GM19467 (cell line): ENCODE data around the gene BATF.
"Not testable (repeated sequence)": the region's sequence is repeated elsewhere in the genome, so short reads cannot be mapped to it uniquely, and the experiment has no call there.

ENCODE experiments used
- ATAC-seq: cut with Tn5 transposase; IDR thresholded peaks from one replicate; pipeline ENCODE4 v1.9.1; 2021; ENCODE audit warnings: mild to moderate bottlenecking, moderate library complexity; ENCODE audit not compliant: unreplicated experiment

Gene BATF

GRCh38 chr14:75522224-75522982 is at the start of gene BATF:
TSS of gene BATF (plus strand) at chr14:75522469. CDS start at chr14:75522683, 214 bp downstream.
- peak; percentile 54 for ATAC-seq

- not testable (repeated sequence) for ATAC-seq
Measured at GRCh38 chr14:75474127-75474526, 48.1 kb upstream of the BATF start.

GRCh38 chr14:75476274-75476995 is 45.8 kb upstream of the BATF start:
- no peak for ATAC-seq

GRCh38 chr14:75477881-75478280 is 44.4 kb upstream of the BATF start:
- no peak for ATAC-seq

GRCh38 chr14:75479770-75480600 is 42.3 kb upstream of the BATF start:
- ATAC-seq: peak; percentile 74

GRCh38 chr14:75482366-75482765 is 39.9 kb upstream of the BATF start:
- ATAC-seq: no peak

- ATAC-seq: no peak
Measured at GRCh38 chr14:75484711-75485429, 37.4 kb upstream of the BATF start.

GRCh38 chr14:75486318-75486717 is 36.0 kb upstream of the BATF start:
- ATAC-seq: no peak

GRCh38 chr14:75487155-75487671 is 35.1 kb upstream of the BATF start:
- ATAC-seq: peak; percentile 62

- no peak for ATAC-seq
Measured at GRCh38 chr14:75489480-75489837, 32.8 kb upstream of the BATF start.

- ATAC-seq: no peak
Measured at GRCh38 chr14:75491376-75491978, 30.8 kb upstream of the BATF start.

GRCh38 chr14:75492832-75493591 is 29.3 kb upstream of the BATF start:
- no peak for ATAC-seq

GRCh38 chr14:75493592-75494087 is 28.6 kb upstream of the BATF start:
- ATAC-seq: no peak

- ATAC-seq: no peak
Measured at GRCh38 chr14:75494896-75495295, 27.4 kb upstream of the BATF start.

GRCh38 chr14:75495399-75495798 is 26.9 kb upstream of the BATF start:
- no peak for ATAC-seq

- ATAC-seq: no peak
Measured at GRCh38 chr14:75495882-75496281, 26.4 kb upstream of the BATF start.

- ATAC-seq: no peak
Measured at GRCh38 chr14:75496755-75497154, 25.5 kb upstream of the BATF start.

- no peak for ATAC-seq
Measured at GRCh38 chr14:75497191-75497590, 25.1 kb upstream of the BATF start.

- no peak for ATAC-seq
Measured at GRCh38 chr14:75497701-75498100, 24.6 kb upstream of the BATF start.
